Activated gamma-delta T cell treated with anti-CD3 and anti-CD28 coated beads, Interleukin-2, amount 50 U/mL, for 16 hours (primary cell): ENCODE data around the gene RBM34.
"Not testable (repeated sequence)": the region's sequence is repeated elsewhere in the genome, so short reads cannot be mapped to it uniquely, and the experiment has no call there.

Experiments
- DNase-seq: peaks from one replicate; pipeline ENCODE4 v3.0.0-alpha.2; 2020; ENCODE audit warnings: low read depth

RBM34 gene

GRCh38 chr1:235112297-235113182 is 48.5 kb downstream of the RBM34 start:
- no peak for DNase-seq

DNA sequence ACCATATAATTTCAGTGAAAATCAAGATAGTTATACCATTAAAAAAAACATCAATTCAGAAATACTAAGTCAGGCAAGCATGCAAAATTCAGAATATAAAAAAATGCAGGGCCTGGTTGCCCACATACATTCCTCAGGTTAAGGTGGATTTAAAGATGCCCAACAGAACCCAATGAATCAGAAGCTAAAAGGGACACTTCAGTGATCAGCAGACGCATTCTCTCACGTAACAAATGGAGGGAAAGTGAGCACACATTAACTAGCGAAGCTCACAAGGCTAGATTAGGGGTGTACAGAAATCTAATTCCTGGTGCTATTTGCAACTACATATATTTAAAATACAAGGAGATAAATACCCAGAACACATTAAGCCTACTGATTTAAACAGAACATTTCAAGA is 49.9 kb downstream of the RBM34 start:
- no peak for DNase-seq

DNA sequence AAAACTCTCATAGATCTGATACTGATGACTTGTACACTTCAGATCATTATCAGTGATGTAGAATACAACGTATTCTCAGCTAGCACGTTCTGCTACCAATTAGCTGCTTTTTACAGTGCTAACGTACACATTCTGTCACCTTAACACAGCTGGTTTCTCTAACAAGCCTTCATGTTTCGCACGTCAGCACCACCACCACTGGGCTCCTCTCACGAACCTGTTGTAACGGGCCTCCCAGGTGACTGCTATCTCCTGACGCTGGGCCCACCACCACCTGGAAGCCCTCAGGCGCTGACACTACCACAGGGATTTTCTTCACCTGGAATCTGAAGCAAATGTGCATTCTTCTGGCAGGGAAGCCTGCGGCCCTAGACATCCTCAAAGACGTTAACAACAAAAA is 52.2 kb downstream of the RBM34 start:
- no peak for DNase-seq

GRCh38 chr1:235108185-235108593 is 52.9 kb downstream of the RBM34 start:
- no peak for DNase-seq

- DNase-seq: no peak
Measured at GRCh38 chr1:235107368-235108184, 53.5 kb downstream of the RBM34 start.

DNA sequence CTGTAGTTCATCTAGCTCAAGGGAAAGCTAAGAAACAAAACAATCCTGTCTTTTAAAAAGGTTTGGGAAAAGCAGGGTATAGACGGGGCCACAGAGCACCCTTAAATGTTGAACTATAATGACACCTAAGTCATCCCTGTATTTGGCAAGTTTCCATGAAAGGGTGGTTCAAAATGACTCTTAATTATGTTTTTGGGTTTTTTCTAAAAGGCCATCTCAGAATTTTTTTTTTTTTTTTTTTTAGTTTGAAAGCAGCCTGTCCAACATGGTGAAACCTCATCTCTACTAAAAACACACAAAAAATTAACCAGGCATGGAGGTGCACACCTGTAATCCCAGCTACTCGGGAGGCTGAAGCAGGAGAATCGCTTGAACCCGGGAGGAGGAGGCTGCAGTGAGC is 54.6 kb downstream of the RBM34 start:
- DNase-seq: no peak

GRCh38 chr1:235105051-235106043 is 55.7 kb downstream of the RBM34 start:
- DNase-seq: no peak

GRCh38 chr1:235102993-235103411 is 58.0 kb downstream of the RBM34 start:
- no peak for DNase-seq

- no peak for DNase-seq
Measured at GRCh38 chr1:235102259-235102582, 58.8 kb downstream of the RBM34 start.

DNA sequence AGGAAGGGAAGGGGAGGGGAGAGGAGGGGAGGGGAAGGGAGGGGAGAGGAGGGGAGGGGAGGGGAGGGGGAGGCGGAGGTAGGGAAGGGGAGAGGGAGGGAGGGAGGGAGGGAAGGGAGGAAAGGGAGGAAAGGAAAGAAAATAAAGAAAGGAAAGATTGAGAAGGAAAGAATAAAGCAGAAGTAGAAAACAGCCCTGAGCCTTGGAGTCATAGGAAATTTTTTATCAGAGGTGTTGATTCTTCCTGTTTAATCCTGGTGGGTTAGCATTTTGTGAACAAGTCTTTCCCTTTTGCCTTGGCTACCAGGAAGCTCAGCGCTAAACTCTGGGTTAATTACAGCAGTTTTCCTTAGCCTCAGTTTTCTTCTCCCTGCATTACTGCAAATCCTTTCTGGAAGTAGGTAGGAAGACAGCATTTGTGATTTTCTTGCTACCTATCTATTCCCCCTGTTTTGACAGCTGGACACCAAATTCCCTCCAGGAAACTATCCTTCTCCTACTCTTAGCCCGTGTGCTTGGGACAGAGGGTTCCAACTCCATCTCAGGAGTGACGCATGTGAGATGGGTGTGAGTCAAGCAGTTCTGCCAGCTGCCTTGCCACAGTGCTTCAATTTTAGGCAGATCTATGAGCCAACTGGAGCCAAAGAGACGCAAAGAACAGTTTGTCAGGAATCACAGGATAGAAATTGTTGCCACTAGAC is 59.3 kb downstream of the RBM34 start:
- no peak for DNase-seq

DNA sequence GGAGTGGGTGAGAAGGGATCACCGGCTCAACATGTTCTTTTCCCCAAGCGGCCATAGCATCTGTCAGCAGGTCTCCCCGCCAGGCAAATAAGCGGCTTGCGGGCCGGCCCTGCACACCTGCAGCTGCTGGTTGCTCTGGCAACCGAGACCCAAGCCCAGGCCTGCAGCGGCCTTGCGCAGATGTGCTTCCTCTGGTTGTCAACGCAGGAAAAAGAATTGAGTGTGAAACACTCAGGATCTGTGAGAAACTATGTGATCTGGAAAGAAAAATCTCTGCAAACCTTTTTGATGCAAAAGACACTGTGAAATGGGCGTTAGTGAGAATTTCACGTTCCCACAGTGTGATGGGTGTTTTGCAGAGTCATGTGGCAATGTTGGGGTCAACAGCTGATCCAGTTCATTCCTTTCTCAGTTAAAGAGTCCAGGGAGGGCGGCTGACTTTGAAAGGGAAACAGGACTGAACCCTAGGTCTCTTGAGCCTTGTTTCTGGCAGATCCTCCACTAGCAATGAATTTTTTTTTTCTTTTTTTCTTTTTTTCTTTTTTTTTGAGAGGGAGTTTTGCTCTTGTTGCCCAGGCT is 60.8 kb downstream of the RBM34 start:
- no peak for DNase-seq

- no peak for DNase-seq
Measured at GRCh38 chr1:235098991-235099390, 62.1 kb downstream of the RBM34 start.

- no peak for DNase-seq
Measured at GRCh38 chr1:235098547-235098946, 62.5 kb downstream of the RBM34 start.

DNA sequence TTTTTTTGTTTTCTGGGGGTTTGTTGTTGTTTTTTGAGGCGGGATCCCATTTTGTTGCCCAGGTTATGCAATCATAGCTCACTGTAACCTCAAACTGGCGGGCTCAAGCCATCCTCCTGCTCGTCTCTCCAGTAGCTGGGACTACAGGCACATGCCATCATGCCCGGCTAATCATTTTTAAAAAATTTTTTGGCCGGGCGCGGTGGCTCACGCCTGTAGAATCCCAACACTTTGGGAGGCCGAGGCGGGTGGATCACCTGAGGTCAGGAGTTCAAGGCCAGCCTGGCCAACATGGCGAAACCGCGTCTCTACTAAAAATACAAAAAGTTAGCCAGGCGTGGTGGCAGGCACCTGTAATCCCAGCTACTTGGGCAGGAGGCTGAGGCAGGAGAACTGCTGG is 63.5 kb downstream of the RBM34 start:
- not testable (repeated sequence) for DNase-seq

- no peak for DNase-seq
Measured at GRCh38 chr1:235095938-235096562, 65.0 kb downstream of the RBM34 start.

DNA sequence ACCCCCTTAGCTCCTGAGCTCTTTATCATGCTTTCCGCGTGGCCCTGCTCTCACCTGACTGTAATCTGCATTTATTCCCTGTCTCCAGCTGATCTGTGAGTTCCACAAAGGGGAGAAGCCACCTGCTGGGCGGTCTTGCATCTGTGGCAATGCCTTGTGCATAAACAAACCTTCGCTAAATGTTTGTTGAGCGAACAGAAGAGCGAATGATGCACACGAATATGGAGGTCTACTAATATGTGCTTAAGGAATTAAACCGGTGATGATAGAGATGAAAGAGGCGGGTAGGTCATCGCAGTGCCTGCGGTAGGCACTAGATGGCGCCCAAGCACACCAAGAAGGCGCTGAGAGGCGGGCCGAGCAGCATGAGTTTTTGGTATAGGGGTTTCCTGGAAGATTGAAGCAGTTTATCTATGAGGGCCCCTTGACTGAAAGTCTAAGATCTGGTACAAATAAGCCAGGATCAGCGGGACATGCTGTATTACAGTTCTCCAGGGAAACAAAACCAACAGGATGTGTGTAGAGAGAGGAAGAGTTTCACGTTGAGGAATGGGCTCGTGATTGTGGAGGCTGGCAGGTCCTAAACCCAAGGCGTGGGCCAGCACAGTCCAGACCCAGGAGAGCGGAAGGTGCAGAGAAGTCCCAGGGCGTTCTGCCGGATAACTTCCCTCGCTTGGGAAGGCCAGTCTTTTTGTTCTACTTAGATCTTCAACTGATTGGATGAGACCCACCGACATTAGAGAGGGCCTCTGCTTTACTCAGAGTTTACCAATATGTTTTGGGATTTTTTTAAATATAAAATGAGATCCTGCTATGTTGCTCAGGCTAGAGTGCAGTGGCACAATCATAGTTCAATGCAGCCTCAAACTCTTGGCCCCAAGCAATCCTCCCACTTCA is 67.1 kb downstream of the RBM34 start:
- DNase-seq: peak; percentile 74

GRCh38 chr1:235093013-235093695 is 67.9 kb downstream of the RBM34 start:
- DNase-seq: no peak

GRCh38 chr1:235092415-235092814 is 68.6 kb downstream of the RBM34 start:
- DNase-seq: not testable (repeated sequence)

DNA sequence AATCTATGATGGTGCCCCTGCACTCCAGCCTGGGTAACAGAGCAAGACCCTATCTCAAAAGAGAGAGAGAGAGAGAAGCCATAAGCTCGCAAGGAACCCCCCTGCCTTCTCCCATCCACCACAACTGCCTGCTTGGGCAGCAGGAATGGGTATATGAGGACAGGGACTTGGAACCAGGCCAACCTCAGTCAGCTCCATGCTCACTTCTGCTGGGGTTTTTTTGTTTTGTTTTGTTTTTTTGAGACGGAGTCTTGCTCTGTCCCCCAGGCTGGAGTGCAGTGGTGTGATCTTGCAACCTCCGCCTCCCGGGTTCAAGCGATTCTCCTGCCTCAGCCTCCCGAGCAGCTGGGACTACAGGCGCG is 69.0 kb downstream of the RBM34 start:
- not testable (repeated sequence) for DNase-seq
